CD14-positive monocyte (primary cell): ENCODE results near the gene NBEA. TPM values are rescaled to one million over a fixed set of nuclear protein-coding genes. Genes with fewer than 3 reads are reported as not detected.

Source experiments
- DNase-seq, 3 donors: peaks; one replicate each; pipeline ENCODE4 v3.0.0-alpha.2; 2011 to 2022
- H2AFZ ChIP-seq: 2 replicates; pipeline ENCODE4 v1.6.0; 2012; ENCODE audit warnings: mild to moderate bottlenecking, low read depth, low read length, inconsistent platforms; ENCODE audit not compliant: insufficient read depth, poor library complexity, severe bottlenecking
- H3K27ac ChIP-seq, 2 donors: 1 replicate in 1 of 2; 2 replicates in 1 of 2; pipeline ENCODE4 v1.5.1; 2012 to 2013; ENCODE audit warnings: low read length in 2 of 2, control low read depth in 1 of 2, inconsistent platforms in 1 of 2, low read depth in 1 of 2, mild to moderate bottlenecking in 1 of 2
- H3K27me3 ChIP-seq, 2 donors: one replicate each; pipeline versions ENCODE4 v1.6.0 to v1.6.1; 2011 to 2013; ENCODE audit warnings: low read length in 2 of 2; ENCODE audit not compliant: control insufficient read depth in 2 of 2, insufficient read depth in 2 of 2
- H3K36me3 ChIP-seq, 2 donors: replicated peaks in 1 of 2; 1 replicate in 1 of 2; 2 replicates in 1 of 2; pipeline versions ENCODE4 v1.5.1 to v1.6.1; 2012 to 2013; ENCODE audit warnings: low read length in 2 of 2, control low read depth in 1 of 2, inconsistent platforms in 1 of 2, mild to moderate bottlenecking in 1 of 2; ENCODE audit not compliant: insufficient read depth in 2 of 2, control insufficient read depth in 1 of 2
- H3K4me1 ChIP-seq, 2 donors: 1 replicate in 1 of 2; 2 replicates in 1 of 2; pipeline versions ENCODE4 v1.5.1 to v1.6.1; 2012 to 2013; ENCODE audit warnings: low read length in 2 of 2, control low read depth in 1 of 2, inconsistent platforms in 1 of 2, mild to moderate bottlenecking in 1 of 2, moderate library complexity in 1 of 2; ENCODE audit not compliant: insufficient read depth in 2 of 2, control insufficient read depth in 1 of 2
- H3K4me2 ChIP-seq: replicated peaks from 2 replicates; pipeline ENCODE3; 2012; ENCODE audit warnings: low read length, moderate library complexity, mild to moderate bottlenecking; ENCODE audit not compliant: poor library complexity, severe bottlenecking; ENCODE audit errors: extremely low read depth
- H3K4me3 ChIP-seq, 3 experiments: fragments of 200-600 bp in 1 of 3; sonication (generic) in 1 of 3; replicated peaks in 1 of 3; 1 replicate in 2 of 3; 2 replicates in 1 of 3; pipeline ENCODE4 v1.5.1; 2011 to 2013; ENCODE audit warnings: low read length in 3 of 3, mild to moderate bottlenecking in 3 of 3, control low read depth in 2 of 3, low read depth in 2 of 3, inconsistent platforms in 1 of 3, moderate library complexity in 1 of 3
- H3K79me2 ChIP-seq: 2 replicates; pipeline ENCODE4 v1.6.0; 2012; ENCODE audit warnings: mild to moderate bottlenecking, control low read depth, inconsistent platforms, low read length, moderate library complexity; ENCODE audit not compliant: insufficient read depth
- H3K9ac ChIP-seq: 2 replicates; pipeline ENCODE4 v1.6.0; 2017; ENCODE audit warnings: low read length, mild to moderate bottlenecking; ENCODE audit not compliant: insufficient read depth, poor library complexity, severe bottlenecking
- H3K9me3 ChIP-seq, 2 donors: replicated peaks in 1 of 2; 1 replicate in 1 of 2; 2 replicates in 1 of 2; pipeline versions ENCODE4 v1.5.1 to v1.6.1; 2012 to 2013; ENCODE audit warnings: low read length in 2 of 2, control low read depth in 1 of 2; ENCODE audit not compliant: control insufficient read depth in 1 of 2, insufficient read depth in 1 of 2
- H4K20me1 ChIP-seq: 2 replicates; pipeline ENCODE4 v1.6.0; 2012; ENCODE audit warnings: mild to moderate bottlenecking, low read length, control low read depth, moderate library complexity; ENCODE audit not compliant: insufficient read depth
- H3K27ac Mint-ChIP-seq, 7 donors: one replicate each; pipeline ENCODE4 v1.8.0; 2020; ENCODE audit warnings: mild to moderate bottlenecking in 7 of 7, mixed read lengths in 7 of 7, moderate library complexity in 6 of 7, inconsistent platforms in 2 of 7
- H3K27me3 Mint-ChIP-seq, 3 donors: one replicate each; pipeline ENCODE4 v1.8.0; 2021 to 2022; ENCODE audit warnings: low read depth in 3 of 3, mild to moderate bottlenecking in 3 of 3, mixed read lengths in 3 of 3, moderate library complexity in 3 of 3, inconsistent platforms in 1 of 3
- H3K36me3 Mint-ChIP-seq, 2 donors: one replicate each; pipeline ENCODE4 v1.8.0; 2020; ENCODE audit warnings: mixed read lengths in 2 of 2, inconsistent platforms in 1 of 2, mild to moderate bottlenecking in 1 of 2
- H3K4me1 Mint-ChIP-seq: one replicate; pipeline ENCODE4 v1.8.0; 2020; ENCODE audit warnings: mild to moderate bottlenecking, mixed read lengths
- H3K4me3 Mint-ChIP-seq, 2 donors: one replicate each; pipeline ENCODE4 v1.8.0; 2020; ENCODE audit warnings: mild to moderate bottlenecking in 2 of 2, mixed read lengths in 2 of 2, moderate library complexity in 1 of 2
- H3K9me3 Mint-ChIP-seq, 7 donors: one replicate each; pipeline ENCODE4 v1.8.0; 2020 to 2022; ENCODE audit warnings: mixed read lengths in 7 of 7, mild to moderate bottlenecking in 6 of 7, moderate library complexity in 6 of 7, inconsistent platforms in 2 of 7
- CTCF ChIP-seq: fragments of 200-600 bp; IDR thresholded peaks from one replicate; pipeline ENCODE4 v1.8.0; 2022; ENCODE audit warnings: antibody characterized with exemption, mild to moderate bottlenecking
- WGBS: methylation state at CpG from one replicate; pipeline ENCODE4 v1.1.5; 2013; ENCODE audit warnings: missing lambda C conversion rate; ENCODE audit not compliant: insufficient coverage; 5-methylcytosine and 5-hydroxymethylcytosine counted together
- intact Hi-C, 2 donors: fragments of 100-400 bp; cut with micrococcal nuclease; formaldehyde crosslinking; loops; one replicate each; pipeline versions ENCODE4 v1.15.0 to v1.15.1; 2023
- polyA plus RNA-seq, 3 donors: library from polyadenylated mRNA; depleted of rRNA in 1 of 3; unstranded in 2 of 3; stranded (reverse) in 1 of 3; fragments of 300-500 nt in 2 of 3; fragments of >200 nt in 1 of 3; fragmentation: Illumina TruSeq in 2 of 3; gene quantifications; 1 replicate in 2 of 3; 2 replicates in 1 of 3; pipeline ENCODE4 v1.2.3, GENCODE V29; 2012 to 2021

Gene NBEA
- polyA plus RNA-seq, 3 donors = 0.03 to 0.23 (median 0.08) TPM

GRCh38 chr13:35499196-35499662, 557.2 kb downstream of the NBEA start:
- no peak for DNase-seq
- H3K27ac ChIP-seq = no peak overlapping the region
- Mint-ChIP-seq H3K27me3 (peaks cover 0 to under 1% (median 0%) of the 10 kb centered on the region in 3 donors), H3K4me1 (peaks cover 19% of the 10 kb centered on the region), H3K27ac (no peak overlapping the region), H3K36me3 (no peaks in the 10 kb centered on the region), H3K9me3 (peaks cover 0 to 6% (median 1%) of the 10 kb centered on the region in 7 donors), H3K4me3 (no peak overlapping the region)
- H2AFZ ChIP-seq = no peak overlapping the region
- no peak overlapping the region for H3K4me2 ChIP-seq
- H3K79me2 ChIP-seq = no peaks in the 10 kb centered on the region
- peaks cover 8 to 27% of the 10 kb centered on the region in 2 donors for H3K4me1 ChIP-seq
- H3K9ac ChIP-seq = no peak overlapping the region
- no peaks in the 10 kb centered on the region for H4K20me1 ChIP-seq
- no peak overlapping the region for H3K4me3 ChIP-seq
- no peaks in the 10 kb centered on the region for H3K36me3 ChIP-seq
- no peaks in the 10 kb centered on the region for H3K9me3 ChIP-seq
- no peaks in the 10 kb centered on the region for H3K27me3 ChIP-seq
- no peak for TF ChIP-seq CTCF
- no CpG with 5 or more reads among the region's 2 CpGs for WGBS
- intact Hi-C loops = no loop called here

GRCh38 chr13:35499676-35500075, 557.6 kb downstream of the NBEA start:
- WGBS = 88% methylated on average over 2 of the region's 4 CpGs
- Histone ChIP-seq H3K4me1 (peaks cover 8 to 27% of the 10 kb centered on the region in 2 donors), H2AFZ (no peak overlapping the region), H4K20me1 (no peaks in the 10 kb centered on the region), H3K36me3 (no peaks in the 10 kb centered on the region), H3K27ac (no peak overlapping the region), H3K79me2 (no peaks in the 10 kb centered on the region), H3K9ac (no peak overlapping the region), H3K4me3 (no peak overlapping the region), H3K4me2 (no peak overlapping the region), H3K9me3 (no peaks in the 10 kb centered on the region), H3K27me3 (no peaks in the 10 kb centered on the region)
- Mint-ChIP-seq H3K36me3 (no peaks in the 10 kb centered on the region), H3K27me3 (peaks cover 0 to 2% (median 0%) of the 10 kb centered on the region in 3 donors), H3K9me3 (peaks cover 0 to 3% (median 1%) of the 10 kb centered on the region in 7 donors), H3K4me3 (no peak overlapping the region), H3K27ac (peak overlapping the region in 1 of 7 donors; percentile 13), H3K4me1 (peaks cover 19% of the 10 kb centered on the region)
- intact Hi-C loops = no loop called here
- TF ChIP-seq CTCF = no peak
- DNase-seq = no peak
